ENCODE data around the gene GADL1.

DNA sequence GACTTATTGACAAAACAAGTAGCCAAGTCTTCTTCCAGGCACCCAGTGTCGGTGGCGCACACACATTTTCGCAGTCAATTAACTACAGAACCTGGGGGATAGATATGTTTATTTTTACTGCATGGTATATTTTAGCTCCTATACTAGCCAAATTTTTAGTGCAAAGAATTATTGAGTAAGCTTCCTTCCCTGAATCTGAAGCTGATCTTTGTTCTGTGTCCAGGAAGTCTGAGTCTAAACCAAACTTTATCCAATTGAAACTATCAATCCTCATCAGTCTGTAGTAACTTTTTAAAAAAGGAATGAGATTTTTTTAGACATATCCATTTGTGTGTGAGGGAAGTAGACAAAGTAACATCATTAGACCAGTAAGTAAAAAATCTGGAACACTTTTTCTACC is 133.1 kb downstream of the GADL1 start:
- TF ChIP-seq POLR2A (IDR thresholded peaks at IDR 0.05) (no peak), CTCF (IDR thresholded peaks at IDR 0.05) (no peak)
